Stomach (tissue), 19 donors: ENCODE data around the gene TMEM245. TPM values are rescaled to one million over a fixed set of nuclear protein-coding genes. Genes with fewer than 3 reads are reported as not detected.

Experiments
- DNase-seq, 2 donors: peaks; one replicate each; pipeline versions ENCODE4 v3.0.0 to v3.0.0-alpha.2; 2013 to 2019
- H3K27ac ChIP-seq, 5 donors: fragments of 200-600 bp in 4 of 5; sonication (generic) in 4 of 5; one replicate each; pipeline ENCODE4 v1.5.1; 2013 to 2019; ENCODE audit warnings: mild to moderate bottlenecking in 1 of 5, moderate library complexity in 1 of 5
- H3K27me3 ChIP-seq, 3 donors: fragments of 200-600 bp; sonication (generic); one replicate each; pipeline ENCODE4 v1.5.1; 2017 to 2019; ENCODE audit warnings: mixed run types in 1 of 3
- H3K36me3 ChIP-seq, 4 donors: fragments of 200-600 bp; sonication (generic); 1 replicate in 3 of 4; 2 replicates in 1 of 4; pipeline ENCODE4 v1.5.1; 2016 to 2019
- H3K4me1 ChIP-seq, 4 donors: fragments of 200-600 bp; sonication (generic); one replicate each; pipeline ENCODE4 v1.5.1; 2016 to 2019
- H3K4me3 ChIP-seq, 4 donors: fragments of 200-600 bp; sonication (generic) in 3 of 4; one replicate each; pipeline ENCODE4 v1.5.1; 2016 to 2019; ENCODE audit warnings: mild to moderate bottlenecking in 1 of 4
- H3K9me3 ChIP-seq, 4 donors: fragments of 200-600 bp; sonication (generic); one replicate each; pipeline ENCODE4 v1.5.1; 2016 to 2019
- EP300 ChIP-seq: sonication (generic); formaldehyde crosslinking; IDR thresholded peaks from one replicate; pipeline ENCODE4 v1.6.1; 2017; ENCODE audit warnings: antibody characterized with exemption
- POLR2A ChIP-seq, 4 donors: fragments of 450-650 bp; IDR thresholded peaks; one replicate each; pipeline ENCODE4 v1.6.1; 2016; ENCODE audit warnings: antibody characterized with exemption in 4 of 4, control low read depth in 2 of 4, mild to moderate bottlenecking in 1 of 4, moderate library complexity in 1 of 4
- POLR2AphosphoS5 ChIP-seq, 3 donors: sonication (generic); formaldehyde crosslinking; IDR thresholded peaks; one replicate each; pipeline ENCODE4 v1.6.1; 2016; ENCODE audit warnings: antibody characterized with exemption in 3 of 3
- WGBS, 5 donors: extraction: QIAGEN DNeasy Blood & Tissue Kit in 3 of 5; methylation state at CpG; one replicate each; pipeline versions ENCODE4 v1.1.5 to v1.1.7; 2013 to 2018; 5-methylcytosine and 5-hydroxymethylcytosine counted together
- intact Hi-C: fragments of 100-400 bp; cut with DNase I; formaldehyde crosslinking; loops from one replicate; pipeline ENCODE4 v1.15.1; 2023; ENCODE audit warnings: low total_unique reads
- long read RNA-seq, 10 donors: transcript quantifications; one replicate each; lab custom pipeline, GENCODE V29; 2026
- polyA plus RNA-seq, 3 donors: library from polyadenylated mRNA; stranded (reverse); fragments of 200-250 nt; gene quantifications; one replicate each; pipeline ENCODE4 v1.2.3, GENCODE V29; 2013
- total RNA-seq, 5 donors: library from RNA; depleted of rRNA; stranded (reverse); fragments of >200 nt; gene quantifications; one replicate each; pipeline versions ENCODE4 v1.1.0 to v1.2.3, GENCODE V29; 2014 to 2016
- TF ChIP-seq, protein P1 (sequence below), 7 experiments: fragments of 450-650 bp in 4 of 7; fragments of 200-600 bp in 3 of 7; sonication (generic) in 3 of 7; IDR thresholded peaks; one replicate each; pipeline ENCODE4 v1.5.1; 2016 to 2019; ENCODE audit warnings: antibody characterized with exemption in 7 of 7, control low read depth in 2 of 7, mild to moderate bottlenecking in 1 of 7
- donor health status: healthy with polysubstance abuse.
- donor health status: Bipolar disorder and iron deficiency.
- donor health status: healthy.

Gene TMEM245
- total RNA-seq (100 to 1,000 TPM in 1 of 5 donors, 10 to 100 TPM in 4; 10.1 to 107 (median 74.1) TPM), polyA plus RNA-seq (1 to 10 TPM; 4.0 to 9.3 (median 4.7) TPM)
- long read RNA-seq, donor 1, partial matches to known transcripts = 8 of 8 reads
- long read RNA-seq, donor 1, other reads (novel, unspliced or antisense) = 0 of 8 reads
- long read RNA-seq, donor 2, partial matches to known transcripts = 14 of 16 reads
- long read RNA-seq, donor 2, other reads (novel, unspliced or antisense) = 0 of 16 reads
- long read RNA-seq, donor 3 = 0 reads
- long read RNA-seq, donor 4 = 0 reads
- long read RNA-seq, donor 5 = 0 reads
- long read RNA-seq, donor 6, full-length matches to known transcripts = 2 of 34 reads
- long read RNA-seq, donor 6, partial matches to known transcripts = 23 of 34 reads
- long read RNA-seq, donor 6, other reads (novel, unspliced or antisense) = 9 of 34 reads
- long read RNA-seq, donor 7, partial matches to known transcripts = 0 of 6 reads
- long read RNA-seq, donor 7, other reads (novel, unspliced or antisense) = 6 of 6 reads
- long read RNA-seq, donor 8, partial matches to known transcripts = 5 of 5 reads
- long read RNA-seq, donor 8, other reads (novel, unspliced or antisense) = 0 of 5 reads
- long read RNA-seq, donor 9 = 0 reads
- long read RNA-seq, donor 10 = 0 reads

DNA sequence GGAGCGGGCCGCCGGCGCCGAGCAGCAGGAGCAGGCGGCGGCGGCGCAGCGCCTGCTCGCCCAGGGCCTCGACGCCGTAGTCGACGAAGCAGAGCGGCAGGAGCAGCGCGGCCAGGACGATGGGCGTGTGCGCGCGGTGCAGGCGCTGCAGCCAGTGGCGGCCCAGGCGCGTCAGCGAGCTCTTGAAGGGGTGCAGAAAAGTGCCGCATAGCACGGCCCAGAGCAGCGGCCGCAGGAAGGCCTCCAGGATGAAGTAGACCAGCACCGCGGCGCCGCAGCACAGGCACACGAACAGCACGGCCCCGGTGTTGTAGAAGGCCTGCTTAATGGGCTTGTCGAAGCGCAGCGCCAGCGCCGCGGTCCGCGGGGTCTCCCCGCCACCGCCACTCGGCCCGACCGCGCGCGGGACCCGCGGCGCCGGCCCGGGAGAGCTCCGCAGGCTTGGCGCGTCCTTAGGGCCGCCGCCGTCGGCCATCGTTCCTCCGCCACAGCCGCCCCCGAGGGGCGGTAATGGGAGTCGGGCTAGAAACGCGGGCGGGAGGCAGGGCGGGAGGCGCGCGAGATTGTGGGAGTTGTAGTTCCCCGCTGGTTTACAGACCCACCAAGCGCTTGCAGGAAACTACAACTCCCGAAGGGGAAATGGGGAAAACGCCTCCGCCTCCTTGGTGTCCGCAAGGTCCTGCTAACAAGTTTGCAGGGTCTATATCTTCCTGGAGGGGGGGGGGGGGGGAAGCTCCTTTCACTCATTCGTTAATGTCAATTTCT, at the start of gene TMEM245:
Gene TMEM245, minus strand, starts transcription at position 509 of the 765 bp plus-strand sequence. Its CDS starts 34 bp downstream, at position 475.
- intact Hi-C loops = no loop called here
- peak within 1 kb of the TSS; percentile 88 to 97 (median 93) for H3K27ac ChIP-seq
- H3K27me3 ChIP-seq = no peaks in the 10 kb centered on the region
- H3K4me3 ChIP-seq = peak within 1 kb of the TSS; percentile 79 to 98 (median 86)
- 0 to 1% (median 0%) methylated on average over 8 to 88 of the region's 88 CpGs for WGBS, 5 donors
- peak; percentile 96 to 99 for DNase-seq
- peaks cover 37 to 53% (median 52%) of the 10 kb centered on the region in 4 donors for H3K4me1 ChIP-seq
- no peaks in the 10 kb centered on the region for H3K36me3 ChIP-seq
- TF ChIP-seq POLR2AphosphoS5 (IDR thresholded peaks at IDR 0.05) = peak; percentile 70 to 91 (median 84)
- no peak for TF ChIP-seq POLR2A (IDR thresholded peaks at IDR 0.05)
- TF ChIP-seq, protein P1, sequence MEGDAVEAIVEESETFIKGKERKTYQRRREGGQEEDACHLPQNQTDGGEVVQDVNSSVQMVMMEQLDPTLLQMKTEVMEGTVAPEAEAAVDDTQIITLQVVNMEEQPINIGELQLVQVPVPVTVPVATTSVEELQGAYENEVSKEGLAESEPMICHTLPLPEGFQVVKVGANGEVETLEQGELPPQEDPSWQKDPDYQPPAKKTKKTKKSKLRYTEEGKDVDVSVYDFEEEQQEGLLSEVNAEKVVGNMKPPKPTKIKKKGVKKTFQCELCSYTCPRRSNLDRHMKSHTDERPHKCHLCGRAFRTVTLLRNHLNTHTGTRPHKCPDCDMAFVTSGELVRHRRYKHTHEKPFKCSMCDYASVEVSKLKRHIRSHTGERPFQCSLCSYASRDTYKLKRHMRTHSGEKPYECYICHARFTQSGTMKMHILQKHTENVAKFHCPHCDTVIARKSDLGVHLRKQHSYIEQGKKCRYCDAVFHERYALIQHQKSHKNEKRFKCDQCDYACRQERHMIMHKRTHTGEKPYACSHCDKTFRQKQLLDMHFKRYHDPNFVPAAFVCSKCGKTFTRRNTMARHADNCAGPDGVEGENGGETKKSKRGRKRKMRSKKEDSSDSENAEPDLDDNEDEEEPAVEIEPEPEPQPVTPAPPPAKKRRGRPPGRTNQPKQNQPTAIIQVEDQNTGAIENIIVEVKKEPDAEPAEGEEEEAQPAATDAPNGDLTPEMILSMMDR (IDR thresholded peaks at IDR 0.05) = no peak
- TF ChIP-seq EP300 = no peak
- no peaks in the 10 kb centered on the region for H3K9me3 ChIP-seq

DNA sequence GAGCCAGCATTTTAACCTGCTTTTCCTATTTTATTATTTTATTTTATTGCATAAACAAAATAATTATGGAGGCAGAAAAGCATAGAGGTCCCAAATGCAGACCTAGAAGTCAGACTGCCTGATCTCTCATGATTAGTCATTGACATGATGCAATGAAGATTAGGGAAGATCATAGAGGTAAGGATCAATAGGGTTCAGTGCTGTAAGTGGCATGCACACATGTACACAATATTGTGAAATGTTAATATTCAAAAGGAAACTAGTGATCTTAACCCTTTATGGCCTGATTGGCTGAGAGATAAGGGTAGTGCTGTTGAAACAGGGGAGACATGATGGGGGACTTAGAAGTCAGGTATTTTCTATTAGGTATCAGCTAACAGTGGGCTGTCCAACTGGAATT, 48.4 kb upstream of the TMEM245 start:
- Histone ChIP-seq H3K36me3 (no peaks in the 10 kb centered on the region), H3K4me1 (peaks cover 0 to 14% (median 4%) of the 10 kb centered on the region in 4 donors), H3K27me3 (peaks cover 0 to 26% (median 13%) of the 10 kb centered on the region in 3 donors), H3K27ac (no peak overlapping the region), H3K9me3 (peaks cover 0 to 5% (median 0%) of the 10 kb centered on the region in 4 donors), H3K4me3 (no peak overlapping the region)
- intact Hi-C loops = no loop called here
- DNase-seq = no peak
- TF ChIP-seq POLR2AphosphoS5 (IDR thresholded peaks at IDR 0.05) = no peak
- TF ChIP-seq EP300 = no peak
- TF ChIP-seq, protein P1 (IDR thresholded peaks at IDR 0.05) = no peak
- no peak for TF ChIP-seq POLR2A (IDR thresholded peaks at IDR 0.05)

DNA sequence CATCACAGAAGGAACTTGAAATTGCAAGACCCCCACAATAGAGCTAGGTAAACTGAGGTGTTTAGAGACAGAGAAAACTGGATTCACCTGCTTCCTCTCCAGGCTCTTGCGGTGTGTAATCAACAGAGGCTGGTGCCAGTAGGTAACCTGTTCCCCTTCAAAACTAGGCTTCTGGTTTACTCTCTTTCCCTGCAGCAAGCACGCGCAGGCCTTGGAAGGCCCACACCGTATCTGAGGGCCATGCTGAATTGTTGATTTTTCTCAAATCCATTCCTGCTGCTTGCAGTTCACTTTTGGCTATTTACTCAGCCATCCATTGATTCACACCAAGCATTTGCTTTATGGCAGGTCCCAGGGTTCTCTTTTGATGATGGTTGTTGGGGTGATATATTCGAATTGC, 48.0 kb upstream of the TMEM245 start:
- Histone ChIP-seq H3K36me3 (no peaks in the 10 kb centered on the region), H3K27ac (no peak overlapping the region), H3K4me1 (peaks cover 0 to 14% (median 4%) of the 10 kb centered on the region in 4 donors), H3K27me3 (peaks cover 0 to 26% (median 13%) of the 10 kb centered on the region in 3 donors), H3K4me3 (peak overlapping the region in 1 of 4 donors; percentile 48), H3K9me3 (peaks cover 0 to 5% (median 0%) of the 10 kb centered on the region in 4 donors)
- TF ChIP-seq POLR2AphosphoS5 (IDR thresholded peaks at IDR 0.05) (no peak), EP300 (no peak), POLR2A (IDR thresholded peaks at IDR 0.05) (no peak)
- TF ChIP-seq, protein P1 (IDR thresholded peaks at IDR 0.05) = no peak
- intact Hi-C loops = no loop called here
- 61 to 75% (median 64%) methylated on average over 5 of the region's 5 CpGs for WGBS, 5 donors
- peak in 1 of 2 donors; percentile 22 for DNase-seq
